PFSK-1 (cell line): ENCODE results near the gene AKAP6.

ENCODE experiments used
- FOXP2 ChIP-seq: optimal IDR thresholded peaks from 2 replicates; pipeline ENCODE3; 2011; ENCODE audit warnings: borderline replicate concordance, control low read depth, inconsistent platforms; ENCODE audit not compliant: insufficient read depth; ENCODE audit errors: extremely low read length, extremely low read depth
- POLR2AphosphoS5 ChIP-seq: IDR thresholded peaks from 2 replicates; pipeline ENCODE4 v1.6.1; 2012; ENCODE audit warnings: low read depth, mild to moderate bottlenecking, control low read depth, low read length, moderate library complexity
- REST ChIP-seq, 2 experiments: IDR thresholded peaks; 2 replicates each; pipeline versions ENCODE4 v1.6.1 to v1.8.0; 2011 to 2012; ENCODE audit warnings: low read depth in 2 of 2, low read length in 2 of 2, control low read depth in 1 of 2, inconsistent platforms in 1 of 2, mild to moderate bottlenecking in 1 of 2, moderate library complexity in 1 of 2; ENCODE audit not compliant: insufficient read depth in 1 of 2
- SIN3A ChIP-seq: IDR thresholded peaks from 2 replicates; pipeline ENCODE4 v1.6.1; 2012; ENCODE audit warnings: mild to moderate bottlenecking, low read length, moderate library complexity, borderline replicate concordance; ENCODE audit not compliant: insufficient read depth
- TAF1 ChIP-seq: IDR thresholded peaks from 2 replicates; pipeline ENCODE4 v1.6.1; 2012; ENCODE audit warnings: low read length, control low read depth, borderline replicate concordance; ENCODE audit not compliant: insufficient read depth

DNA sequence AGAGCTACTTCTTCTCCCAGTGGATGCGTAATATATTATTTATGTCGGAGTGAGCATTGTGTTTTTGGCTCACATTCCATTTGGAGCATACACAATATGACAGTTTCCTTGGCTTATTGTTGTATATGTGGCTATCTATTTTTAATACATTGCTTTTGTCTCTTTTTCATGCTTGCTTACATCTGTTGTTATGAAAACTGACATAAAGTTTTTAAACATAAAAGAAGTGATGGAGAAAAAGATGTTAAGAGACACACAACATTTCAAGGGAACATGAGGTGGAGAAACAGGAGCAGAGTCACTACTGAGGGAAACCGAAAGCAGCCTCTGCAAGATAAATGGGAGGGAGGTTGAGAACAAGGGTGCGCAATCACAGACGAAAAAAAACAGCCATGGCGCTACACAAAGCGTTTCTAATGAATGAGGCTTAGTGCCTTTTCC is 381.2 kb downstream of the AKAP6 start:
- TF ChIP-seq SIN3A (no peak), REST (IDR thresholded peaks at IDR 0.05; ENCODE audit: insufficient read depth in 1 of 2, low read depth in 2 of 2, low read length in 2 of 2) (no peak), POLR2AphosphoS5 (no peak), FOXP2 (no peak), TAF1 (no peak)
